ENCODE data around the gene CRYBB1.

The CRYBB1 gene

DNA sequence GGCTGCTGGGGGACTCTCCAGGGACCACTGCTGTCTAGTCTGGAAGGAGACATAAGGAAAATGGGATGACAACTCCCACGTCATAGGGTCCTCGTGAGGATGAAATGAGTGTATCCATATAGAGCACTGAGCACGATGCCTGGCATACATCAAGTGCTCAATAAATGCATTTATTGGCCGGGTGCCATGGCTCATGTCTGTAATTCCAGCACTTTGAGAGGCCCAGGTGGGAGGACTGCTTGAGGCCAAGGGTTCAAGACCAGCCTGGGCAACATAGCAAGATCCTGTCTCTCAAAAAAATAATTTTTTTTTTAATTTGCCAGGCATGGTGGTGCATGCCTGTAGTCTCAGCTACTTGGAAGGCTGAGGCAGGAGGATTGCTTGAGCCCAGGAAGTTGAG lies 15.7 kb downstream of the CRYBB1 start:
- no peak for DNase-seq

DNA sequence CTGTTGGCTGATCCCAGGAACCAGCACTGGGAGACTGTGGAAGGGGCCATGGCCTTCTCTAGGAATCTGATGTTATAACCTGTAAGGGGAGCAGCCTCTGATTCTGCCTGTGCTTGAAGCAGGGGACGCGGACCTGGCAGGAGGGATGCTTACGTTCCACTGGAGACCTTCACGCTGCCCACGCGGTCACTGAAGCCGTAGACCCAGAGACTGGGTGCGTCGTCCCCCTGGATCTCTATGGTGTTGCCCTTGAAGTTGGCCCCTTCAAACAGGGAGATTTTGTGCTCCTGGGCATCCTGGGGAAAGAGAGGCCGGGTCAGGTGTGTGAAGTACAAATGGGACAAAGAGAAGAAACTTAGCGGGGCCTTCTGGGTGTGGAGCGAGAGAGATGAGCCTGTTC lies 16.1 kb downstream of the CRYBB1 start:
- no peak for DNase-seq

DNA sequence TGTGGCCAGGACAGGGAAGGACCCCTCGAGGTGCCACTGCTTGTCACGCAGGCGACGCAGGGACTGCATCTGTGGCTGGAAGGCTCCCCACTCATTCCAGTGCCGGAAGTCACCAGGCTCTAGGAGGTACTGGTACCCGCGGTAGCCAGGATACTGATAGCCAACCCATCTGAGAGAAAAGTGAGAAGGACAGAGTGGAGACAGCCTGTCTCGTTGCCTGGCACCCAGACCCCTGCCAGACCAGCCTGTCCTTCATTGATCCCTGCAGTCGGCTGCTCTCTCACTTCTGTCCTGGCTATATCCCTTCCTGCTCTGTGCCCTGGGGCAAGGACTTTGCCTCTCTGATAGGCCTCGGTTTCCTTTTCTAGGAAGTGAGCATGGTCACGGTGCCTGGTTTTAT lies 18.3 kb downstream of the CRYBB1 start:
- no peak for DNase-seq

DNA sequence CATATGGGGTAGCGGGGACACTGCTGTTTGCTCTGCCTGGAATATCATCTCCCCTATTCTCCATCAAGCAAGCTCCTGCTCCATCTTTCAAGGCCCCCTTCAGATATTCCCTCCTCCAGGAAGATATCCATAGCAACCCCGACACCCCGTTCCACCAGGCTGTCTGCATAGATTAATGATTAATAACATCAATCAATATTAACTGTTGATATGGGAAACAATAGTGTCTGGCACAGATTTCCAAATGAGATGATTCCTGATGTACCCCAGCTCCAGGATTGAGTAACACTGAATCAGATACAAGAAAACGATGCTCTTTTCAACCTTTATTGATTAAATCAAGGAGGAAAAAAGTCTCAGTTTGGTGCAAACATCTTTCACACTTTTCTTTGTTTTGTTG lies 20.3 kb downstream of the CRYBB1 start:
- DNase-seq = no peak

DNA sequence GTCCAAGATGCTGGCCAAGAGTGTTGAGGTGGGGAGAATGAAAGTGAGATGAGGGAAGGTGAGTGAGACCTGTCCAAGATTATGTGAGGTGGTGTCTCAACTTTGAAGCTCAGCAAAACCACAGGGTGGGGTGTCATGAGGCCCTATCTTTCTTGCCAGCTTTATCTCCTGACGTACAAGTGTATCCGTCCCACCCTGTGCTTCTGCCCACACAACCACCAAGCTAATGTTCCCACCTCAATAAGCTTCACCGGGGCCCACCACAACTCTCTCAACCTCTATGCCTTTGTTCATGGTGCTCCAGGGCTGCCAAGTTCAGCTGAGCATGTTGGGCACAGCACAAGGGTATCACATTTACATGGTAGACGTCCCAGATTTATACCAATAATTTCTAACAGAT lies 20.8 kb downstream of the CRYBB1 start:
- DNase-seq = no peak

DNA sequence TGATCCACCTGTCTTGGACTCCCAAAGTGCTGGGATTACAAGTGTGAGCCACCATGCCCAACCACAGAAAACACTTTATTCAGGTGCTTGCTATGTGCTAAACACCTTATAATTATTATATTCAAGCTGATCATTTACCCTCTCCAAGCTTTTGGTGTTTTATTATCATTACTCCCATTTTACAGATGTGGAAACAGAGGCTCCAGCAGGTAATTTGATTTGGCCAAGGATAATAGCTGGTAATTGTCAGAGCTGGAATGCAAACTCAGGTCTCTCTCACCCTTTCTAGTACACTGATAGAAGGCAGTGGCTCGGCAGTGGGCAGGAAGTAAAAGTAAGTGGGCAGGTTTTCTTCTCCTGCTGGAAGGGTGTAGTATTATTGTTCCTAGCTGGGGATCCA lies 24.1 kb downstream of the CRYBB1 start:
- no peak for DNase-seq

DNA sequence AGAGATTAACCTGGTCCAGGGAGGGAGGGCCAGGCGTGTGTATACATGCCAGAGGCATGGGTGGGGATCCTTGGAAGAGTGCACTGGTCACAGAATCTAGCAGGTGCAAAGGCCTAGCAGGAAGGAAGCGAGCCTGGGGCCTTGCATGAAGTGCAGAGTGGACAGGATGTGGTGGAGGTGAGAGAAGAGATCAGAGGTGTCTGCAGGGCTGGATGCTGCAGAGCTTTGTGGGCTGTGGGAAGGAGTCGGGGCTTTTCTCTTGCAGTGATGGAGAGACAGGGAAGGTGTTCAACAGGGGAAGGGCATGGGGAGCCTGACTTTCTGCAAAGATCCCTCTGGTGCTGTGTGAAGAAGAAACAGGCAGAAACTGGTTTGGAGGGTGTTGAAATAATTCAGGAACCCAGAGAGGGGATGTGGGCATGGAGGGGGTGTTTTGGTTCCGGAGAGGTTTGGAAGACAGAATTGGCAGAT lies 25.4 kb downstream of the CRYBB1 start:
- no peak for DNase-seq

DNA sequence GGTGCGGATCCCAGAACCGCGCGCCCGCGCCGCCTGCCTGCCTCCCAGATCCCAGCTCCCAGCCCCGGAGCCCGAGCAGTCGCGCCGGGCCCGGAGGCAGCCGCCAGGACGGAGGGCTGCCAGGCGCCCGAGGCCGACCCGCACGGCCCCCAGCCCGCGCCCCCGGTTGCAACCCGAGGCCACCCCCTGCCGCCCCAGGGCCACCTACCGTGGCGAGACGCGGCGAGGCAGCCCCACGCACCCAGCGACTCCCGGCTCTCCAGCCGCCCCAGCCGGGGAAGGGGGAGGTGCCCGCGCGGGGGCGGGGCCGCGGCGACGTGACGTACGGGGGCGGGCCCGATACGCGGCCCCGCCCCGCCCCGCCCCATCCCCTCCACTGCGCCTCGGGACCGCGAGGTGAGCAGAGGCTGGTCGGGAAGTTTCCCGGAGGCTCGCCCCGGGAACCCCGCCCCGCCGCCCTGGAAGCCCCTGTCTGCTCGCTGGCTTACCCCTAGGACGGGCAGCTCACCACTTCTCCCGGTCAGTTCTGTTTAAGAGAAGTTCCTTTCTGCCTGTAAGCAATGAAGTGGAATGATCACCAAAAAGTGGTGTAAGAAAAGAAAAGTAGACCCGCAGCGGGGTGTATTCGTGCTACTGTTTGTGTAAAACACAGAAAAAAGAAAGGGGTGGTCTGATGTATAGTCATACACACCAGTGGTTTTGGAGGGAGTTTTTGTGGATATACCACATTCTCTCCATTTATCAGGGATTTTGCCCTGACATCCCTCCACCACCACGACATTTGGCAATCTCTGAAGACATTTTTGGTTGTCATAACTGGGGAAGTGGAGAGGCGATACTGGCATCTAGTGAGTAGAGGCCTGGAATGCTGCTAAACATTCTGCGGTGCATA lies 27.7 kb downstream of the CRYBB1 start, which contains the start of gene TPST2:
TSS of gene TPST2 (minus strand) at position 288 of the 892 bp plus-strand sequence. CDS start 48,502 bp downstream, outside the sequence.
- peak; percentile 91 for DNase-seq

DNA sequence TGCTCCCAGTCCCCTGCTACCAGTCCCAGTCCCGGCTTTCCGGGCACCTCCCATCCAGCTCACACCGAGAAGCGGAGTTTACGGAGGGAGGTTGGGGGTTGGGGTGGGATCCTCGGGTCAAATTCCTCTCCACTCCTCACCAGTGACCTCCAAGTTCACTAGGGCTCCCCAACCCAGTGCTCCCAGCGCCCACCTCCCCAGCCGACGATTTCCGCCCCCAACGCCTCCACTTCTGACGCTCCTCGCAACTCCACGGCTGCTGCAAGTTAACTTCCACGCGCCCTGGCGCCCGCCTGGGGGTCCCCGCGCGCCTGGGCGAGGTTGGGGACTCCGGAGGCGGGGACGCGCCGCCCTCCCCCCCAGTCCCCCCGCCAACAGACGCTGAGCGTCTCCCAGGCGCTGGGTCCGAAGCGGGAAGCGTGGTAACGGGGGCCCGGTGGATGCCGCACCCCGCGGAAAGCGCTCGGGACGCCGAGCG lies 28.4 kb downstream of the CRYBB1 start:
- no peak for DNase-seq

DNA sequence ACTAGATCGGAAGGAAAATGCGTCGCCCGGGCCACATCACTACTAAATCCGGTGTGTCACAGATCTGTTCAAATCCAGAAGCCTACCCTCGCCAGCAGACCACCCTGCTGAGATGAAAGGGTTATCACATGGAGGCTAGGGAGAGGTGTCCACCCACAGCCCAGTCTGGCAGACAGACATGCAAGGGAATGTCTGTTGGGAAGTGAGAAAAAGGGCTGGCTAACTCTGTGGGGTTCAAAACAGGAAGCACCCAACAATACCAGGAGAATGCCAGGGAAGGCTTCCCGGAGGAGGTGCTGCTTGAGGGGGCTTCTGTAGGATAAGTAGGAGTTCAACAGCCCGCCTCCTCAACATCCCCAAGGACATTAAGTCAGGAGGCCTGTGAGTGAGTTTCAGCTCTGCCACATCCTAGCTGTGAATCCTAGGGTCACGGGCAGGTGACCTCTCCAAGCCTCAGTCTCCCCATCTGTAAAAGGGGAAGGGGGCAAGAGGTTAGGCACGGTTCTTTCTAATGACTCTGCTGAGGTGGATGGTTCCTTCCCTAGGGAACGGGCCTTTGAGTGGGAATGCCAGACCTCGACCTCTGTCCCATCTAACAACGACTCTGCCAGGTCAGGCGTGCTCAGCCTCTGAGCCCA lies 29.0 kb downstream of the CRYBB1 start:
- no peak for DNase-seq

DNA sequence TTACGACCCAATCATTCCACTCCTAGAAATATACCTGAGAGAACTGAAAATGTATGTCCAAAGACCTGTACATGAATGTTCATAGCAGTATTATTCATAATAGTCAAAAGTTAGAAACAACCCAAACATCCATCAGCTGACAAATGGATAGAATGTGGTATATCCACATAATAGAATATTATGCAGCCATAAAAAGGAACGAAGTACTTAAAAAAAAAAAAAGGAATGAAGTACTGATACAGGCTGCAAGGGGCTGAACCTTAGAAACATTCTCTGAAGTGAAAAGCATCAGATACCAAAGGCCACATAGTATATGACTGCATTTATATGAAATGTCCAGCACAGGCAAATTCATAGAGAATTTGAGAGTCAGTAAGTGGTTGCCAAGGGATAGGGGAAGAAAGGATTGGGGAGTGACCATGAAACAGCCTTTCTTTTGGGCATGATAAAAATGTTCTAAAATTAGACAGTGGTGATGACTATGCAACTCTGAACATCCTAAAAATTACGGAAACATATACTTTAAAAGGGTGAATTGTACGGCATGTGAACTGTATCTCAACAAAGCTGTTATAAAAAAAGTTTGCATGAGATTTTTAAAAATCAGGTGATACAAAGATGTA lies 29.7 kb downstream of the CRYBB1 start:
- DNase-seq = peak; percentile 6

DNA sequence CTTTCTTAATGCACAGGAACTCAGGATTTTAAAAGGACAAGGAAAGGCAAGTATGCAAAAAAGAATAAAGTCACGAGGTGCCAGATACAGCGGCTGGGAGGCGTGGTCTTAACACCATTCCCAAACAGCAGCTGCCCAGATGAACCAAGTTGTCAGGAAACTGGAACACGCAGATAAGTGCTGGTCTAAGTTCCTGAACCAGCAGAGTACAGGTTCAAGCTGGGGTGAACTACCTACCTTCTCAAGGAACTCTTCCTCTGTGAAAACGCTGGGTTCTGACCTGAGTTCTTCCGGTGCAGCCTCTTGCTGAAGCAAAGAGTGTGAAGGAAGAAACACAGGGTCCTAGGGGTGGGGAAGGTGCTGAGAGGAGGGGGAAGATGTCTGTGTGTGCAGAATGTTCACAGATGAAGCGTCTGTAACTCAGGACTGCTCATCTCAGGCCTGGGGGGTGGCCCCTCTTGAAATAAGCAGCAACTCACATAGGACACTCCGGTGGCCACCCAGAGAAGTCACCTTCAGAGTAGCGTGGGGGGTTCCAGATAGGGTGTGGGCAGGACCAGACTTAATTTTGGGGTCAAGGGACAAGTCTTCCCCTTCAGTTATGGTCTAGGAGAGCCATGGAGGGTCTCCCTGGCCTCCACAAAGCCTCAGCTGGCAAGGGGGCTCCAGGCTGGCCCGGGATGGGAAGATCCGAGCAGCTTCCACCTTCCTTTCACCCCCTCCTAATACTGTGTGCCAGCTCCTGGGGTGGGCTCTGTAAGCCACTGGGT lies 31.1 kb downstream of the CRYBB1 start:
- DNase-seq = no peak

DNA sequence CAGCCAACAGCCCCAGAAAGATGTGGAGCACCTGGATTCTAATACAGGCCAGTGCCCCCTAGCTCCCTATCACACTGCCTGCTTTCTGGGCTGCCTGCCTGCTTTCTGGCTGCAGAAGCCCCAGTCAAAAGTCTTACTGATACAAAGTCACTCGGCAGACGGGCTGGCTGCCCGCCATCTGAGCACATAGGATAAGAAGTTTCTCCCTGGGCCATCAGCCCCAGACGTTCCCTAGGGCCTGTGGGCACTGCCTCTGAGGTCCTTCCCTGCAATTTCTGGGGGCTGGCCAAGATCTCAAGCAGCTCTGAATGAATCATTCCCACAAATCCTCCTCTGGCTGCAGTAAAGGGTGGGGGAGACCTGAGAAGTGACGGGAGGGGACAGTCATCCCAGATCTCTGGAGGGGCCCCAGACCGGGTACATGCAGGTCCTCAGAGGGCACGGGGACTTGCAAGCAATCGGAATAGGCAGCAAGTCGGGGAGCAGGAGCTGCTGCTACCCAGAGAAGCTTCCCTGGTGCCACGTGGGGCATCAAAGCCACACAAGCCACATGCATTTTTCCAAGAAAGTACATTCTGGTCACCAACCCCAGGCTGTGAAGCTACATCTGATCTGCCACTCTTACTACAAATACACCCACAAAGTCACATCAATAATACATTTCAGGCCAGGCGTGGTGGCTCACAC lies 32.6 kb downstream of the CRYBB1 start:
- DNase-seq = peak; percentile 13

DNA sequence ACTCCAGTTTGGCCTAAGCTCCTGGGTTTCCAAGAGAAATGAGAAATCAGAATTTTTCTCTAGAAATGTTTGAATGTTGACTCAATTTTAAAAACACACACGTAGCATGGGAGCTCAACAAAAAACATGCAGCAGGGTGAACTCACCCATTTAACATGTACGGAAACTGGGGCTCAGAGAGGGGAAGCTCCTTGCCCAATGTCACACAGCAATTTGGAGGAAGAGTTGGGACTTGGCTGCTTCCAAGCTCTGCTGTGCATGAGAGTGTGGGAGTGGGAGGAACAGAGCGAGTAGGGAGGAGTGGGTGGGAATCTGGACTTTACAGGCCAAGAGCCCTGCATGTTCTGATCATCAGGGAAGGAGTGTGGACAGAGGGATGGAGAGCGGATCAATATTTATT lies 33.8 kb downstream of the CRYBB1 start:
- no peak for DNase-seq

DNA sequence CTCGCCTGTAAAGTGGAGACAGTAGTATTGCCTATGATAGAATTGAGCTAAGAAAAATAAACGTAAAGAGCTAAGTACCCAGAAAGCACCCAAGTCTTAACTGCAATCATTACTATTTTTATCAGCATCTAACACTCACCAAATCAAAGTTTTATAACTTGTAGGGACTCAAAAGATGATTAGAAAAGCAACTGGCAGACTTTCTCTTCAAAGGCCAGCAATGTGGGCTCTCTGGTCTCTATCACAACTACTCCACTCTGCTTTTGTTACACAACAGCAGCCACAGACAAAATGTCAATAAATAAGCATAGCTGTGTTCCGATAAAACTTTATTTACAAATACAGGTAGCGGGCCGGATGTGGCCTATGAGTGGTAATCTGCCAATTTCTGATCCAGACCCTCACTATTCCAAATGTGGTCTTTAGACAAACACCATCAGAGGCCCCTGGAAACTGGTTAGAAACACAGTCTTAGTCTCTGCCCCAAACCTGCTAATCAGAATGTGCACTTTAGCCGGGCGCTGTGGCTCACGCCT lies 36.1 kb downstream of the CRYBB1 start:
- DNase-seq = no peak

DNA sequence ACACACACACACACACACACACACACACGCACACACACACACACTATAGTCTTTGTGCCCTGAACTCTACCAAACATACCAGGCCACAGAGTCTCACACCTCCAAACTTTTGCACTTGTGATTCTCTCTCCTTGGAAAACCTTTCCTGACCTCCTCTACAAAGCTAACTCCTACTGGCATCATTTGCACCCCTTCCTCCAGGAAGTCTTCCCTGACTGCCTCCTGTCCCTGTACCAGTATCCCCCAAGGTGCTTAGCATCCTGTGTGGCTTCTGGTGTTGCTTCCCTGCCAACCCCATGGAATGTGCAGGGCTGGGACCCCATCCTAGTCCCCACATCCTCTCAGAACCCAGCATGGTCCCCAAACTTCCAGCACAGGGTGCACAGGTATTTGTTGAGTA lies 36.8 kb downstream of the CRYBB1 start:
- DNase-seq = no peak

DNA sequence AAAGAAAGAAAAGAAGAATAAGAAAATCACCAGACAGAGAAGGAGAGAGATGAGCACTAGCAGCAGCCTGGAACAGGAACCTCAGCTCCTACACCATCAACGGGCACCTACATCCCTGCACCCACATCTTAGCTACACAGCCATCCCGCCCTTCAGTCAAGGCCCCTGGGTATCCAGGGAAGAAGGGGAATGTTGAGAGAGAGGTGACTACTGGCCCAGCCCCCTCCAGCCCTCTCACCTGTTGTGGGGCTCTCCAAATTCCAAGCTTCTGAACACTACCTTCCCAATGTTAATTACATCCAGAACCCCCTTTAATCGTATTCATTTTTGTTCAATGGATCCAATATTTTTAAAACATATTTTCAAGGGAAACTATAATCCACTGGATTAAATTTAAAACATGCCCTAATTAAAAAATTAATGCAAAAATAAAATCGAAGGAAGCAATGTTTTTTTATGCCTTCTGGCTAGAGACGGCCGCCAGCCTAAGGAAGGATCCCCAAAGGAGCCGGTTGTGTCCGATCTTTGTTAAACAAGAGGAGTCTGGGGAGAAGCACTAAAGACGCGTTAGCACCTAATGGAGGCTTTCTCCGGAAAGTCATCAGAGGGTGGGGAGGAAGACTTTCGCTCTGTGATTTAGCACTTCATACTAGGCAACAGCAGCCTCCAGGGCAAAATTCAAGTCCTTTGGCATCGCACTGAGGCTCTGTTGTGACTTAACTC lies 37.4 kb downstream of the CRYBB1 start:
- peak; percentile 12 for DNase-seq

DNA sequence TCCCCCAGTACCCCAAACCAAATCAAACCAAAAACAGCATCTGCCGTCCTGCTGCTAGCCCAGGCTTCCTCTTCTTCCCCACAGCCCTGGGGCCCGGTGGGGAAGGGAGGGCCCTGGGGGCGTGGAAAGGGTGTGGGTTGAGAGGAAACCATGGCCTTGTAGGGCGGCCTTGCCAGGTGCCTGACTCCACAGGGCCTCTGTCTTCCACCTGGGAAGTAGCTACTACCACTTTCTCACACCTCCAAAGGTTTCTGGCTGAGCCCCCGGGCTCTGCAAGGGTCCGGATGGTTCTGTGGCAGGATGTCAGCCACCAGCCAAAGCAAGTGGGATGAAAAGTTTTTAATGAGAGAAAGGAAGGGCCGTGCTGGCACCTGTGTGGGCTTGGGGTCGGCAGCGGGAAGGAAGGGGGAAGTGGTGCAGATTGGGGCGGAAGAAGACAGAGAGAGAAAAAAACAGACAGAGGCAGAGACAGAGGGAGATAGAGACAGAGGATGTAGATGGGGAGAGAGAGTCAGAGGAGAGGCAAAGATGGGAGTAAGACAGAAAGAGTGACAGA lies 38.4 kb downstream of the CRYBB1 start:
- DNase-seq = no peak

DNA sequence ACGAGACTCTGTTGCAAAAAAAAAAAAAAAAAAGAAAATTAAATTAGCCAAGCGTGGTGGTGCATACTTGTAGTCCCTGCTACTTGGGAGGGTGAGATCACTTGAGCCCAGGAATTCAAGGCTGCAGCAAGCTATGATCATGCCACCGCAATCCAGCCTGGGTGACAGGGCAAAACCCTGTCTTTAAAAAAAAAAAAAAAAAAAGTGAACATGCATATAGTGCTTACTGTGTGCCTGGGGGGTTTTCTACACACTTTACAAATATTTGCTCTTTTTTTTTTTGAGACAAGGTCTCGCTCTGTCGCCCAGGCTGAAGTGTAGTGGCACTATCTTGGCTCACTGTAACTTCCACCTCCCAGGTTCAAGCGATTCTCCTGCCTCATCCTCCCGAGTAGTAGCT lies 40.7 kb downstream of the CRYBB1 start:
- no peak for DNase-seq

DNA sequence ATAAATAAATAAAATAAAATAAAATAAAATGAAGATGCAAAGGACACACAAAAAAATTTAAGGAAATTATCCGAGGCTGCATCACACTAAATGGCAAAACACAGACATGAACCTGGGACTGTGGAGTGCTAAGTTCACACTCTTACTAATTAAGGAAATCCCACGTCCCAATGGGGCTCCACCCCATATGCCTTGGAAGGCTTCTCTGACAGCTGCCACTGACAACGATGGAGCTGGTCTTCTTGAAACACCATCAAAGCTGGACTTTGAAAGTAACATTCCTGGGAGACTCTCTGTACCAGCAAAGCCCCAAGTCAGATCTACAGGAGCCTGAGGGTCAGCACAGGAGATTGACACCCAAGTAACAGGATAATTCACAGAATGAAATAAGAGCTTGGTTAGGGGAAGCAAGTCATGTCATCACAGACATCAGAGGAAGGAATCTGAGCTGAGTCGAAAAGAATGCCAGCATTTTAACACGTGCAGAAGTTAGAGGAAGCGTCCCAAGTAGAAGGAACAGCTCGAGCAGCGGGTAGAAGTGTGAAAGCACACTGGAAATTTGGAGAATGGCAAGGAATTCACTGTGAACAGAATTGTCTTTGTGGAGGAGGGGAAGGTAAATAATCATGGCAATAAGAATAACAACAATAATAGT lies 41.7 kb downstream of the CRYBB1 start:
- no peak for DNase-seq

Measured in eye (tissue), 1 donor.